ENCODE measurements around the gene MKLN1. TPM values are rescaled to one million over a fixed set of nuclear protein-coding genes. Genes with fewer than 3 reads are reported as not detected.

Gene MKLN1
- total and polyA plus RNA-seq, 2 of the 4 experiments (the other 2 are of a cell fraction), result 17.5 to 52.0 TPM

GRCh38 chr7:131544021-131544420 lies 216.3 kb downstream of the MKLN1 start:
- ATAC-seq (ENCODE audit: low read depth), result no peak
- H3K14ac ChIP-seq (replicated peaks; ENCODE audit: low read depth, low read length), result no peak overlapping the region
- H3K56ac ChIP-seq (ENCODE audit: extremely low read depth, insufficient read depth, low read length), result no peak overlapping the region
- in situ Hi-C loops (cut with MboI; ENCODE audit: low sequenced_read_pairs), result loop anchor here (10.0 kb wide), 1 partner anchor 111 kb away; no protein-coding TSS in a partner anchor
- no peak overlapping the region for H3K9ac ChIP-seq (ENCODE audit: low read depth, low read length)
- no peaks in the 10 kb centered on the region for H3K36me3 ChIP-seq (ENCODE audit: control insufficient read depth, insufficient read depth, low read length)
- BruUV-seq (replicated peaks), result no TSS peak
- no peak overlapping the region for H4K8ac ChIP-seq (ENCODE audit: low read depth in 2 of 2, low read length in 2 of 2)
- H2BK15ac ChIP-seq (ENCODE audit: low read depth, low read length), result no peak overlapping the region
- no peak overlapping the region for H3K4me2 ChIP-seq (ENCODE audit: low read depth, low read length)
- H4K5ac ChIP-seq (ENCODE audit: low read depth, low read length), result no peak overlapping the region
- H3K4ac ChIP-seq (ENCODE audit: low read depth, low read length), result no peak overlapping the region
- H3K9me3 ChIP-seq (ENCODE audit: control insufficient read depth, insufficient read depth, low read length), result no peaks in the 10 kb centered on the region
- no peak overlapping the region for H2BK20ac ChIP-seq (ENCODE audit: low read depth, low read length)
- H3K4me3 ChIP-seq (ENCODE audit: insufficient read depth, low read depth, low read length), result no peak overlapping the region
- peaks cover 8% of the 10 kb centered on the region for H3K9me1 ChIP-seq (ENCODE audit: insufficient read depth, low read length)
- dilution Hi-C loops (cut with HindIII; ENCODE audit: low sequenced_read_pairs, unreplicated experiment), result no loop called here
- H2AFZ ChIP-seq (replicated peaks; ENCODE audit: low read length, poor library complexity), result no peak overlapping the region
- no peaks in the 10 kb centered on the region; the same call in 1 of the 2 replicates for H3K4me1 ChIP-seq (ENCODE audit: control insufficient read depth, insufficient read depth, low read length)
- WGBS, 2 experiments (ENCODE audit: extremely low coverage in 2 of 2, insufficient read length in 1 of 2), result 100% methylated on average over 1 of the region's 3 CpGs; no CpG with 5 or more reads in 1 of the 2 experiments
- H4K20me1 ChIP-seq (ENCODE audit: insufficient read depth, low read length), result no peaks in the 10 kb centered on the region
- intact Hi-C loops (cut with micrococcal nuclease), result no loop called here
- no peak overlapping the region for H2BK5ac ChIP-seq (ENCODE audit: low read depth, low read length, poor library complexity, severe bottlenecking)
- no peak overlapping the region for H2AK5ac ChIP-seq (ENCODE audit: low read depth, low read length)
- no peak overlapping the region for H2BK120ac ChIP-seq (ENCODE audit: low read depth, low read length)
- H3K27ac ChIP-seq (ENCODE audit: insufficient read depth, low read length), result no peak overlapping the region
- CTCF ChIA-PET, result interaction anchor here (1.1 kb wide), 1 partner anchor 15 kb away, joined by 3 read pairs; no protein-coding TSS in a partner anchor
- H3K23ac ChIP-seq (ENCODE audit: low read depth, low read length), result no peak overlapping the region
- H3K18ac ChIP-seq (ENCODE audit: low read depth, low read length), result no peak overlapping the region
- POLR2A ChIA-PET (ENCODE audit: unreplicated experiment), result no interaction called here
- H2AK9ac ChIP-seq (replicated peaks; ENCODE audit: low read depth, low read length, poor library complexity), result no peak overlapping the region
- TF ChIP-seq USF2 (IDR thresholded peaks at IDR 0.05; ENCODE audit: low read depth, low read length) (no peak), BHLHE40 (IDR thresholded peaks at IDR 0.05; ENCODE audit: low read depth, low read length) (no peak), SMC3 (IDR thresholded peaks at IDR 0.05; ENCODE audit: low read depth, low read length) (no peak), ELK1 (IDR thresholded peaks at IDR 0.05; ENCODE audit: borderline replicate concordance, low read depth, low read length) (no peak), RAD21 (IDR thresholded peaks at IDR 0.05; ENCODE audit: low read length) (no peak), POLR2A (IDR thresholded peaks at IDR 0.05; ENCODE audit: low read depth, low read length) (no peak), RCOR1 (IDR thresholded peaks at IDR 0.05; ENCODE audit: insufficient replicate concordance, low read length) (no peak), CTCF (conservative IDR thresholded peaks at IDR 0.05; ENCODE audit: low read depth, low read length) (no peak), NFE2L2 (IDR thresholded peaks at IDR 0.05; ENCODE audit: low read depth, low read length) (no peak), CEBPB (IDR thresholded peaks at IDR 0.05; ENCODE audit: low read depth, low read length) (no peak), MXI1 (IDR thresholded peaks at IDR 0.05; ENCODE audit: borderline replicate concordance, low read depth, low read length) (no peak), MAFK (IDR thresholded peaks at IDR 0.05; ENCODE audit: low read depth, low read length) (no peak), CHD1 (IDR thresholded peaks at IDR 0.05; ENCODE audit: low read depth, low read length) (no peak), MAZ (IDR thresholded peaks at IDR 0.05; ENCODE audit: borderline replicate concordance, low read depth, low read length) (no peak)
- H4K91ac ChIP-seq (ENCODE audit: insufficient read depth, low read depth, low read length), result no peak overlapping the region
- peaks cover under 1 to 35% of the 10 kb centered on the region in 2 experiments; a peak in 3 of 4 replicates for H3K79me1 ChIP-seq (ENCODE audit: low read depth in 1 of 2, low read length in 2 of 2)
- H3K27me3 ChIP-seq (ENCODE audit: control insufficient read depth, insufficient read depth, low read length), result no peaks in the 10 kb centered on the region
- no peak for DNase-seq
